Astrocyte (in vitro differentiated cells and primary cell): Measurements from ENCODE around the gene TGM3. TPM values are rescaled to one million over a fixed set of nuclear protein-coding genes. Genes with fewer than 3 reads are reported as not detected.
A peak's percentile ranks its signal among the peaks of the same experiment; 100 is the strongest.

Source experiments
- DNase-seq: peaks from one replicate; pipeline ENCODE4 v3.0.0-alpha.2; 2010; ENCODE audit warnings: low read depth
- FAIRE-seq: peaks from 2 replicates; lab custom pipeline; 2011; peaks lifted over from hg19 to GRCh38; lab: Jason Lieb, UNC
- H2AFZ ChIP-seq: 2 replicates; pipeline ENCODE4 v1.6.0; 2012; ENCODE audit warnings: low read depth, low read length, inconsistent platforms
- H3K27ac ChIP-seq: 2 replicates; pipeline ENCODE4 v1.5.1; 2011; ENCODE audit warnings: low read depth, low read length, inconsistent platforms
- H3K27me3 ChIP-seq: 2 replicates; pipeline ENCODE4 v1.6.0; 2011; ENCODE audit warnings: low read length, inconsistent platforms; ENCODE audit not compliant: insufficient read depth
- H3K36me3 ChIP-seq: 2 replicates; pipeline ENCODE4 v1.5.1; 2011; ENCODE audit warnings: low read length, inconsistent platforms; ENCODE audit not compliant: insufficient read depth
- H3K4me1 ChIP-seq: 2 replicates; pipeline ENCODE4 v1.5.1; 2011; ENCODE audit warnings: low read length, inconsistent platforms; ENCODE audit not compliant: insufficient read depth
- H3K4me2 ChIP-seq: 2 replicates; pipeline ENCODE4 v1.6.0; 2012; ENCODE audit warnings: low read length, inconsistent platforms
- H3K4me3 ChIP-seq: 2 replicates; pipeline ENCODE4 v1.5.1; 2011; ENCODE audit warnings: low read depth, mild to moderate bottlenecking, low read length, inconsistent platforms; ENCODE audit not compliant: insufficient read depth
- H3K79me2 ChIP-seq: 2 replicates; pipeline ENCODE4 v1.6.0; 2012; ENCODE audit warnings: mild to moderate bottlenecking, low read length, inconsistent platforms; ENCODE audit not compliant: insufficient read depth
- H3K9ac ChIP-seq: 2 replicates; pipeline ENCODE4 v1.6.0; 2012; ENCODE audit warnings: mild to moderate bottlenecking, low read length, inconsistent platforms
- H3K9me3 ChIP-seq: 2 replicates; pipeline ENCODE4 v1.5.1; 2012; ENCODE audit warnings: low read depth, mild to moderate bottlenecking, low read length, inconsistent platforms; ENCODE audit not compliant: insufficient read depth
- H4K20me1 ChIP-seq: 2 replicates; pipeline ENCODE4 v1.6.0; 2012; ENCODE audit warnings: low read length, inconsistent platforms; ENCODE audit not compliant: insufficient read depth
- H3K27ac Mint-ChIP-seq: one replicate; pipeline ENCODE4 v1.8.0; 2021; ENCODE audit warnings: mild to moderate bottlenecking, mixed read lengths; ENCODE audit not compliant: unreplicated experiment
- H3K27me3 Mint-ChIP-seq: one replicate; pipeline ENCODE4 v1.8.0; 2021; ENCODE audit warnings: low read depth, mixed read lengths; ENCODE audit not compliant: unreplicated experiment
- H3K36me3 Mint-ChIP-seq: one replicate; pipeline ENCODE4 v1.8.0; 2021; ENCODE audit warnings: low read depth, mixed read lengths; ENCODE audit not compliant: unreplicated experiment
- H3K4me1 Mint-ChIP-seq: one replicate; pipeline ENCODE4 v1.8.0; 2021; ENCODE audit warnings: low read depth, mixed read lengths; ENCODE audit not compliant: unreplicated experiment
- H3K4me3 Mint-ChIP-seq: one replicate; pipeline ENCODE4 v1.8.0; 2021; ENCODE audit warnings: mild to moderate bottlenecking, moderate library complexity, mixed read lengths; ENCODE audit not compliant: unreplicated experiment
- H3K9me3 Mint-ChIP-seq: one replicate; pipeline ENCODE4 v1.8.0; 2021; ENCODE audit warnings: mild to moderate bottlenecking, mixed read lengths; ENCODE audit not compliant: unreplicated experiment
- CTCF ChIP-seq: IDR thresholded peaks from 2 replicates; pipeline ENCODE4 v1.5.1; 2011; ENCODE audit warnings: low read depth, mild to moderate bottlenecking, inconsistent platforms, low read length, moderate library complexity; ENCODE audit not compliant: insufficient read depth
- EZH2 ChIP-seq: IDR thresholded peaks from 2 replicates; pipeline ENCODE4 v1.6.1; 2012; ENCODE audit warnings: mild to moderate bottlenecking, low read length, inconsistent platforms; ENCODE audit not compliant: insufficient read depth
- total RNA-seq: library from RNA; stranded (reverse); gene quantifications from 2 replicates; pipeline ENCODE4 v1.2.1, GENCODE V29; 2021

Gene TGM3
- total RNA-seq, 1 donor from 2014 or later, result not detected

- Histone ChIP-seq H3K4me1 (no peaks in the 10 kb centered on the region), H3K79me2 (no peaks in the 10 kb centered on the region), H3K27me3 (peaks cover 10% of the 10 kb centered on the region), H3K9ac (no peak overlapping the region), H3K4me3 (no peak overlapping the region), H2AFZ (no peak overlapping the region), H3K27ac (no peak overlapping the region), H3K36me3 (no peaks in the 10 kb centered on the region), H4K20me1 (no peaks in the 10 kb centered on the region), H3K9me3 (no peaks in the 10 kb centered on the region), H3K4me2 (no peak overlapping the region)
- TF ChIP-seq EZH2 (no peak), CTCF (no peak)
- peaks cover 29% of the 10 kb centered on the region for H3K27me3 Mint-ChIP-seq
- H3K4me1 Mint-ChIP-seq, result peaks cover 3% of the 10 kb centered on the region
- DNase-seq (no peak), FAIRE-seq (no peak)
- no peaks in the 10 kb centered on the region for H3K36me3 Mint-ChIP-seq
- no peaks in the 10 kb centered on the region for H3K9me3 Mint-ChIP-seq
- no peak overlapping the region for H3K27ac Mint-ChIP-seq
- no peak overlapping the region for H3K4me3 Mint-ChIP-seq
These were observed 4.2 kb downstream of the TGM3 start for GRCh38 chr20:2300002-2300401.

GRCh38 chr20:2300420-2300819 lies 4.6 kb downstream of the TGM3 start:
- Mint-ChIP-seq H3K36me3 (no peaks in the 10 kb centered on the region), H3K4me3 (no peak overlapping the region), H3K27ac (no peak overlapping the region), H3K27me3 (peaks cover 31% of the 10 kb centered on the region), H3K4me1 (peaks cover 3% of the 10 kb centered on the region), H3K9me3 (no peaks in the 10 kb centered on the region)
- Histone ChIP-seq H3K27ac (no peak overlapping the region), H3K4me2 (no peak overlapping the region), H3K27me3 (peaks cover 9% of the 10 kb centered on the region), H3K79me2 (no peaks in the 10 kb centered on the region), H3K4me3 (no peak overlapping the region), H4K20me1 (no peaks in the 10 kb centered on the region), H3K9ac (no peak overlapping the region), H2AFZ (no peak overlapping the region), H3K36me3 (no peaks in the 10 kb centered on the region), H3K9me3 (no peaks in the 10 kb centered on the region), H3K4me1 (no peaks in the 10 kb centered on the region)
- DNase-seq (no peak), FAIRE-seq (no peak)
- TF ChIP-seq CTCF (no peak), EZH2 (no peak)

GRCh38 chr20:2301164-2301622 lies 5.4 kb downstream of the TGM3 start:
- no peaks in the 10 kb centered on the region for H3K79me2 ChIP-seq
- no peak overlapping the region for H3K4me2 ChIP-seq
- DNase-seq (peak; percentile 11), FAIRE-seq (no peak)
- H2AFZ ChIP-seq, result no peak overlapping the region
- TF ChIP-seq EZH2, result no peak
- no peak for TF ChIP-seq CTCF
- H3K27ac ChIP-seq, result no peak overlapping the region
- H4K20me1 ChIP-seq, result no peaks in the 10 kb centered on the region
- Mint-ChIP-seq H3K4me1 (peaks cover 3% of the 10 kb centered on the region), H3K9me3 (no peaks in the 10 kb centered on the region), H3K27me3 (peaks cover 36% of the 10 kb centered on the region), H3K4me3 (no peak overlapping the region), H3K27ac (no peak overlapping the region), H3K36me3 (no peaks in the 10 kb centered on the region)
- H3K4me1 ChIP-seq, result no peaks in the 10 kb centered on the region
- H3K36me3 ChIP-seq, result no peaks in the 10 kb centered on the region
- no peak overlapping the region for H3K9ac ChIP-seq
- H3K4me3 ChIP-seq, result no peak overlapping the region
- no peaks in the 10 kb centered on the region for H3K9me3 ChIP-seq
- H3K27me3 ChIP-seq, result peaks cover 4% of the 10 kb centered on the region
